IPS-11a (cell line): ENCODE data around the gene PTPN14.

Source experiments
- H3K4me3 ChIP-seq: one replicate; pipeline ENCODE4 v1.5.1; 2013; ENCODE audit warnings: low read depth, low read length, control low read depth

The PTPN14 gene

GRCh38 chr1:214318956-214319736, 232.3 kb downstream of the PTPN14 start:
- H3K4me3 ChIP-seq: no peak overlapping the region

- H3K4me3 ChIP-seq: no peak overlapping the region
Observed at GRCh38 chr1:214318356-214318755, 233.0 kb downstream of the PTPN14 start.

- no peak overlapping the region for H3K4me3 ChIP-seq
Observed at GRCh38 chr1:214317734-214318133, 233.7 kb downstream of the PTPN14 start.

GRCh38 chr1:214317300-214317699, 234.1 kb downstream of the PTPN14 start:
- no peak overlapping the region for H3K4me3 ChIP-seq

- H3K4me3 ChIP-seq: no peak overlapping the region
Observed at GRCh38 chr1:214316593-214316992, 234.8 kb downstream of the PTPN14 start.

GRCh38 chr1:214314178-214314843, 237.1 kb downstream of the PTPN14 start:
- H3K4me3 ChIP-seq: no peak overlapping the region

GRCh38 chr1:214312530-214313051, 238.8 kb downstream of the PTPN14 start:
- no peak overlapping the region for H3K4me3 ChIP-seq

GRCh38 chr1:214310777-214311690, 240.4 kb downstream of the PTPN14 start:
- no peak overlapping the region for H3K4me3 ChIP-seq

- no peak overlapping the region for H3K4me3 ChIP-seq
Observed at GRCh38 chr1:214310010-214310409, 241.4 kb downstream of the PTPN14 start.

GRCh38 chr1:214306269-214306668, 245.1 kb downstream of the PTPN14 start:
- no peak overlapping the region for H3K4me3 ChIP-seq

- no peak overlapping the region for H3K4me3 ChIP-seq
Observed at GRCh38 chr1:214305164-214305751, 246.1 kb downstream of the PTPN14 start.

- H3K4me3 ChIP-seq: no peak overlapping the region
Observed at GRCh38 chr1:214303141-214303930, 248.1 kb downstream of the PTPN14 start.

- H3K4me3 ChIP-seq: no peak overlapping the region
Observed at GRCh38 chr1:214301526-214301925, 249.9 kb downstream of the PTPN14 start.

- H3K4me3 ChIP-seq: no peak overlapping the region
Observed at GRCh38 chr1:214300149-214300780, 251.1 kb downstream of the PTPN14 start.
